A673 (cell line): ENCODE measurements around the gene PGLYRP2.

Source experiments
- CTCF ChIP-seq: fragments of 300-800, 200-600 bp; sonication (generic); conservative IDR thresholded peaks from 2 replicates; pipeline ENCODE4 v1.5.1; 2017; ENCODE audit warnings: low read depth, mild to moderate bottlenecking, antibody characterized with exemption, low read length, moderate library complexity, mixed read lengths
- EZH2 ChIP-seq: fragments of 200-600 bp; sonication (generic); IDR thresholded peaks from 2 replicates; pipeline ENCODE4 v1.6.1; 2017; ENCODE audit warnings: borderline replicate concordance, low read depth, mild to moderate bottlenecking, mixed read lengths, antibody characterized with exemption, low read length; ENCODE audit not compliant: poor library complexity, severe bottlenecking

DNA sequence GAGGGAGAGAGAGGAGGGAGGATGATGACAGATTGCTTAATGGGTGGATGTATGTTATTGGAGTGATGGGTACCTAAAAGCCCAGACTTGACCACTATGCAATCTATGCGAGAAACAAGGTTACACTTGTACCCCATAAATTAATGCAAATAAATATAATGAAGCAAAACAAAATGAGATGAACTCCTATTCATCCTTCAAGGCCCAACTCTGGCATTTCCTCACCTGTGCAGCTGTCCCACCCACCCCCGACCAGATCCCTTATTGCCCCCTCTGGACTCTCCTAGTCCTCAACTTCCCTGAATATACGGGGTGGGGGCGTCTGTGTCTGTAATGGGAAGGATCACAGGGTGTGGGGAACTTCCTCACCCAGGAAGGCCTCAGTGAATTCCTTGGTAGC, 4.1 kb downstream of the PGLYRP2 start:
- TF ChIP-seq CTCF (no peak), EZH2 (no peak)
